IPS-15b (cell line): ENCODE results near the gene IFITM2.
"Not testable (repeated sequence)": the region's sequence is repeated elsewhere in the genome, so short reads cannot be mapped to it uniquely, and the experiment has no call there.

Source experiments
- H3K27me3 ChIP-seq: one replicate; pipeline ENCODE4 v1.6.1; 2013; ENCODE audit warnings: low read length; ENCODE audit not compliant: control insufficient read depth, insufficient read depth
- H3K36me3 ChIP-seq: one replicate; pipeline ENCODE4 v1.6.1; 2013; ENCODE audit warnings: low read length; ENCODE audit not compliant: control insufficient read depth, insufficient read depth
- H3K4me1 ChIP-seq: one replicate; pipeline ENCODE4 v1.6.1; 2013; ENCODE audit warnings: mild to moderate bottlenecking, low read length; ENCODE audit not compliant: control insufficient read depth, insufficient read depth
- H3K4me3 ChIP-seq: one replicate; pipeline ENCODE4 v1.5.1; 2013; ENCODE audit warnings: low read depth, low read length
- H3K9ac ChIP-seq: one replicate; pipeline ENCODE4 v1.6.1; 2013; ENCODE audit warnings: low read depth, mild to moderate bottlenecking, low read length
- H3K9me3 ChIP-seq: one replicate; pipeline ENCODE4 v1.6.1; 2013; ENCODE audit warnings: mild to moderate bottlenecking, low read length; ENCODE audit not compliant: control insufficient read depth, insufficient read depth

IFITM2 gene

DNA sequence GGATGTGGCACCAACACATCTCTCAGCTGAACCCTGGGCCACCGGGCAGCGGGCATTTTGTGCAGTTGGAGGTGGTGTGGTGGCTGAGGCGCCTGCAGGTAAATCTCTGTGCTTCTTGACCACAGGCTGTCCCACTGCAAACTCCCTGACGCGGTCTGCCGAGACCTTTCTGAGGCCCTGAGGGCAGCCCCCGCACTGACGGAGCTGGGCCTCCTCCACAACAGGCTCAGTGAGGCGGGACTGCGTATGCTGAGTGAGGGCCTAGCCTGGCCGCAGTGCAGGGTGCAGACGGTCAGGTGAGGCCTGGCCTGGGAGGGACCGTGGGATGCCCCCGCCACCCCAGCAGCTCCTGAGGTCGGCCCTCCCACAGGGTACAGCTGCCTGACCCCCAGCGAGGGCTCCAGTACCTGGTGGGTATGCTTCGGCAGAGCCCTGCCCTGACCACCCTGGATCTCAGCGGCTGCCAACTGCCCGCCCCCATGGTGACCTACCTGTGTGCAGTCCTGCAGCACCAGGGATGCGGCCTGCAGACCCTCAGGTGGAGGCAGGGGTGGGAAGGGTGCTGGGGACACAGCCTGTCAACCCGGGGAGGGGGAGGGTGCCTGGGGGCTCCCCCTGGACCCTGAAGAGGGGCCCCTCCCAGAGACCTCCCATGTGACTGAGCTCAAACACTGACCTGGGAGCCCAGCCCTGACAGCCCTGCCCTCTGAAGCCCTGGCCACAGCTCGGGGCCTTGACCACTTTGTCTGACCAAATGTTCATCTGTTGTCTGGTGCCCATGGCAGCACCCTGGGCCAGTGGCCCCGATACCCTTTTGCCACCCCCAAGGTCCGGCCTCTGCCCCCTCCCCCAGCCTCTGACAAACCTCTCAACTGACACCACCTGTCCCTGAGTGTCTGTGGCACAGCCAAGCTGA is 23.3 kb upstream of the IFITM2 start:
- no peaks in the 10 kb centered on the region for H3K36me3 ChIP-seq
- H3K27me3 ChIP-seq: peaks cover 52% of the 10 kb centered on the region
- no peaks in the 10 kb centered on the region for H3K4me1 ChIP-seq
- H3K9ac ChIP-seq: no peak overlapping the region
- no peaks in the 10 kb centered on the region for H3K9me3 ChIP-seq
- H3K4me3 ChIP-seq: no peak overlapping the region

DNA sequence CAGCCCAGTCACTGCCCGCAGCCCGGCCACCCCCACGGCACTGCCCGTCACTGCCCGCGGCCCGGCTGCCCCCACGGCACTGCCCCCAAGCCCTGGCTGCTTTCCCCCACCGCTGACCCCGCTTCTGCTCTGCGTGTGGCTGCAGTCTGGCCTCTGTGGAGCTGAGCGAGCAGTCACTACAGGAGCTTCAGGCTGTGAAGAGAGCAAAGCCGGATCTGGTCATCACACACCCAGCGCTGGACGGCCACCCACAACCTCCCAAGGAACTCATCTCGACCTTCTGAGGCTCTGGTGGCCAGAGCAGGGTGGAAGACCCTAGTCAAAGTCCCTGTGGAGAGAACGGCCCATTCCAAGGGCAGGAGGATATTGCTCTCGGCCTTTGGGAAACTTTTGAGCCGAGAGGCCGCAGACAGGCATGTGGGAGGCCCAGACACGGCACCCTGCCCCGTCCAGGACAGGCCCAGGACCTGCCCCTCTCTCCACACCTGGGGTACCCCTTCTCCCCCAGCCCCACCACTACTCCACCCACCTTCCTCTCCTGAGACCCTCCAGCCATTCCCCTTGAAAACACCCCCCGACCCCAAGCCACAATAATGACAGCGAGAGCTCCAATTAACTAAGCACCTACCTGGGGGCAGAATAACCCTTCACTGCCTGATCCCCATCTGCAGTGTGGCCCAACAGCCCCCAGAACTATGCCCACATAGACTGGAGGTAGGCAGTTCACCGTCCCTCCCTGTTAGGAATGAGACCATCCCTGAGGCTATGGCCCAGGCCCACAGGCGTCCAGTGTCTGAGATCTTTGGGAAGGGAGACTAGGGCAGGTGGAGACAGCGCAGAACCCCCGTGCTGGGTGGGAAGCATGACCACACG is 22.4 kb upstream of the IFITM2 start:
- no peaks in the 10 kb centered on the region for H3K9me3 ChIP-seq
- H3K4me1 ChIP-seq: no peaks in the 10 kb centered on the region
- no peak overlapping the region for H3K4me3 ChIP-seq
- peaks cover 43% of the 10 kb centered on the region for H3K27me3 ChIP-seq
- H3K36me3 ChIP-seq: no peaks in the 10 kb centered on the region
- H3K9ac ChIP-seq: no peak overlapping the region

GRCh38 chr11:285894-286220 is 21.8 kb upstream of the IFITM2 start:
- H3K4me3 ChIP-seq: no peak overlapping the region
- H3K9ac ChIP-seq: no peak overlapping the region
- no peaks in the 10 kb centered on the region for H3K9me3 ChIP-seq
- peaks cover 38% of the 10 kb centered on the region for H3K27me3 ChIP-seq
- H3K4me1 ChIP-seq: no peaks in the 10 kb centered on the region
- H3K36me3 ChIP-seq: peaks cover 5% of the 10 kb centered on the region

DNA sequence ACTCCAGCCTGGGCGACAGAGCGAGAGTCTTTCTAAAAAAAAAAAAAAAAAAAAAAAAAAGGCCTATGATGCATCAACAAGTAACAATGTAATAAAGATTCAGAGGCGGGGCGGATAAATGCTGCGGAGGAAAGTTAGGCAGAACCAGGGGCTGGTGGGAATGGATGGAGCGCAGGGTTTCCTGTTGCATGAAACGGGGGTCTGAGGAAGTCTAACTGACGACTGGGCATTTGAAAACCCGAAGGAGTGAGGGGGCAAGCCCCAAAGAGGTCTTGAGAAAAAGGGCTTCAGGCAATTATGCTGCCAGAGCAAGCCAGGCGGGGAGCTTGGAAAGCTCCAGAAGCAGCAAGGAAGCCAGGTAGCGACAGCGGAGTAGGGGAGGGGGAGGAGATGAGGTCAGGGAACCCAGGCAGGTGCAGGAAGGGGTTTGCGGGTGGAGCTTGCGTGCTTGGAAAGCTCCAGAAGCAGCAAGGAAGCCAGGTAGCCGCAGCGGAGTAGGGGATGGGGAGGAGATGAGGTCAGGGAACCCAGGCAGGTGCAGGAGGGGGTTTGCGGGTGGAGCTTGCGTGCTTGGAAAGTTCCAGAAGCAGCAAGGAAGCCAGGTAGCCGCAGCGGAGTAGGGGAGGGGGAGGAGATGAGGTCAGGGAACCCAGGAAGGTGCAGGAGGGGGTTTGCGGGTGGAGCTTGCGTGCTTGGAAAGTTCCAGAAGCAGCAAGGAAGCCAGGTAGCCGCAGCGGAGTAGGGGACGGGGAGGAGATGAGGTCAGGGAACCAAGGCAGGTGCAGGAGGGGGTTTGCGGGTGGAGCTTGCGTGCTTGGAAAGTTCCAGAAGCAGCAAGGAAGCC is 20.4 kb upstream of the IFITM2 start:
- H3K27me3 ChIP-seq: peaks cover 24% of the 10 kb centered on the region

DNA sequence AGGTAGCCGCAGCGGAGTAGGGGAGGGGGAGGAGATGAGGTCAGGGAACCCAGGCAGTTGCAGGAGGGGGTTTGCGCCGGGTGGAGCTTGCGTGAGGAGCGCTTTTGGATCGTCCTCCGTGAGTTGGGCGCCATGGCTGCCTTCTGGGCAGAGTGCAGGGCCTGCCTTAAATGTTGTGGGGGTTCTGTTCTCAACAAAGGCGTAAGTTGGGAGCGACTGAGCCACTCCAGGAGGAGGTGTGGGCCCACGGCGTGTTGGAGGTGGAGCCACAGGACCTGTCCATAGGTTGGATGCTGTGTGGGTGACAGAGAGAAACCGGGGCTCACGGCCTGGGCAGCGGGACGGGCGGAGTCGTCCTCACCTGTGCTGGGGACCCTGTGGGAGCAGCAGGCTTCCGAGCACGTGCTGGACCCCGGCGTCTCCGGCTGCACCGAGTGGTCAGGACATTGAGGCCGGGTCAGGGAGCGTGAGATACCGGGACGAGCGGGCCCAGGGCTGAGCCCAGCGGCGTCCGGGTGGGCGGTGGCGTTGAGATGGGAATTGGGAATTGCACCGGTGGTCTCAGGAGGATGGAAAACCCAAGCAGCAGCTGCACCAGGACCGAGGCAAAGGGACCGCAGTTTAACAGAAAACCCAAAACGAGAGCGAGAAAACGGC is 19.7 kb upstream of the IFITM2 start:
- Histone ChIP-seq H3K9me3 (no peaks in the 10 kb centered on the region), H3K36me3 (peaks cover 23% of the 10 kb centered on the region), H3K9ac (no peak overlapping the region), H3K27me3 (peaks cover 17% of the 10 kb centered on the region), H3K4me3 (peak overlapping the region; percentile 38), H3K4me1 (peaks cover 5% of the 10 kb centered on the region)

More for the DNA sequence above, 20.4 kb upstream of the IFITM2 start:
- peak overlapping the region; percentile 38 for H3K4me3 ChIP-seq
- not testable (repeated sequence) for H3K4me1 ChIP-seq, H3K9me3 ChIP-seq, H3K9ac ChIP-seq
- peaks cover 15% of the 10 kb centered on the region for H3K36me3 ChIP-seq

DNA sequence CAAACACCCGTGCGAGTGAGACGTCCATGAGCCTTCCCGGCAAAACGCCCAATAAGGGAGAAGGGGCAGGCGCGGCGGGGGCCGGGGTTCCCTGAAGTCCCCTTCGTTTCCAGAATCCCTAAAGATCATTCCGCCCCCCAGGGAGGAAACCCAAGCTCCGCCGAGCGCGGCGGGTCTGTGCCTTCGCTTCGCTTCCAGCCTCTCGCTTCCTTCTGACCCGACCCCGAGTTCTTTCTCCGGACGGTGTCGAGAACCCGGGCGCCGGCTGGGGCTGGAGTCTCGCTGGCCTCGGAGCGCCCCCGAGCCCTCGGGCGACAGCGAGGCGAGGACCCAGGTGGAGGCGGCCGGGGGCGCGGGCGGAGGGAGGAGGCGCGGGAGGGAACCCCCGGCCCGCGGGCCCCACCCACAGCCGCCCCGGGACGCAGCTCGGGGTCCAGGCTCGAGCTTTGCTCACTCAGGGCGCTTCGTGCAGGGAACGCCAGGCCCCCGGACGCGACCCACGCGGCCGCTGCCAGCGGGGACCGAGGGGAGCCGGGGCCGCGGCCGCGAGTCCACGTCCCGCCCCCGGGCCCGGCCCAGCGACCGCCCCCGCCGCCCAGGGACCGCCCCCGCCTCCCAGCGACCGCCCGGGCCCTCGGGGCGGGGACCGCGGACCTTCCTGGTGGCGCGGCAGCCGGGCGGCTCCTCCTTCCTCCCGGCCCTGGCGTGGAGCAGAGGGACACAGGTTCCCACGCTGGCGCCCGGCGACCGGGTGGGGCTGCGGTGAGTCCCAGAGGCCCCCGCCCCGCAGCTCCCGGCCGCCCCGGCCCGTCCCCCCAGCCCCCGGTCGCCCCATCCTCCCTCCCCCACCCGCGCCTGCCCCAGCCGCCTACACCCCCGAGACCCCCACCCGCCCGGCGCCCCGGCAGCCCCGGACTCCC is 18.9 kb upstream of the IFITM2 start, which contains the start of gene PGGHG:
Gene PGGHG (plus strand): TSS at position 649 of the 920 bp plus-strand sequence. CDS start 691 bp downstream, outside the sequence.
- Histone ChIP-seq H3K36me3 (peaks cover 30% of the 10 kb centered on the region), H3K27me3 (peaks cover 16% of the 10 kb centered on the region), H3K4me1 (peaks cover 5% of the 10 kb centered on the region), H3K9me3 (no peaks in the 10 kb centered on the region), H3K9ac (no peak within 1 kb of the TSS), H3K4me3 (peak within 1 kb of the TSS; percentile 38)

DNA sequence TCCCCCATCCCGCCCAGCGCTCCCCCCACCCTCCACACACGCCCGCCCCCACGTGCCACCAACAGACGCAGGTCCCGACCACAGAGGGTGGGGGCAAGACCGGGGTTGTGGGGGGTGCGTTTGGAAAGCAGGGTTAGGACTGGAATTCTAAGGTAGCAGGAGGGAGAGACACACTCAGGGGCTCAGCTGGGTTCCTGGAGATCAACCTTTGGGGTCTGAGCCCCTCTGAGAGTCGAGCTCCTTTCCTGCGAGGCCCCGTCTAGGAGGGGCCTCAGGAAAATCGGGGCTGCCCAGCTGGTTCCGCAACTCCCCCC is 18.3 kb upstream of the IFITM2 start:
- H3K36me3 ChIP-seq: peaks cover 36% of the 10 kb centered on the region
- H3K9me3 ChIP-seq: no peaks in the 10 kb centered on the region
- H3K9ac ChIP-seq: no peak overlapping the region
- H3K4me1 ChIP-seq: peaks cover 5% of the 10 kb centered on the region
- peak overlapping the region; percentile 32 for H3K4me3 ChIP-seq
- peaks cover 16% of the 10 kb centered on the region for H3K27me3 ChIP-seq

DNA sequence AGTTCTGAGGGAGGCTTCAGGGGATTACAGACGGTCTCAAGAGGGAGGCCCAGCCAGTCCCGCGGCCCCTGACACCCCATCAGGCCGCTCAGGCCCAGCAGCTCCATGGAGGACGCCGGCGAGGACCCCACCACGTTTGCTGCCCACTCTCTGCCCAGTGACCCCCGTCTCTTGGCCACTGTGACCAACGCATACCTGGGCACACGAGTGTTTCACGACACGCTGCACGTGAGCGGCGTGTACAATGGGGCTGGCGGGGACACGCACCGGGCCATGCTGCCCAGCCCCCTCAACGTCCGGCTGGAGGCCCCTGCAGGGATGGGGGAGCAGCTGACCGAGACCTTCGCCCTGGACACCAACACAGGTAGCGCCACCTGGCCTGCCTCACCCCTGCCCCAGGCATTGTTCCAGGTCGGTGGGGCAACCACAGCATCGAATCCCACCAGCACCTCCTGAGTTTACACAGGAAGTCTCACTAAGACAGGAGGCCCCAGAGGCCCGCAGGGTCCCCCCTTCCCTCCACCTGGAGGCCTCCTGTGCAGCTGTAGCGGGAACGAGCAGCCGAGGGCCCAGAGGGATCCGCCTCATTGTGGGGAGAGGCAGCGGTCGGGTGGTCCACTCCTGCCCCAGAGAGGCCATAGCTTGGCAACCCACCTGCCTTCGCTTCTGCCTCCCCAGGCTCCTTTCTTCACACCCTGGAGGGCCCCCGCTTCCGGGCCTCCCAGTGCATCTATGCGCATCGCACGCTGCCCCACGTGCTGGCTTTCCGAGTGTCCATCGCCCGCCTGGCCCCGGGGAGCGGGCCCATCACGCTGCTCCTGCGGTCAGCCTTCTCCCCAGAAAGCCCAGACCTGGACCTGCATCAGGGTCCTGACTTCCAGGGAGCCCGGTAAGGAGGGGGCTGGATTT is 17.6 kb upstream of the IFITM2 start:
- peak overlapping the region; percentile 32 for H3K4me3 ChIP-seq
- H3K9ac ChIP-seq: no peak overlapping the region
- peaks cover 41% of the 10 kb centered on the region for H3K36me3 ChIP-seq
- peaks cover 16% of the 10 kb centered on the region for H3K27me3 ChIP-seq
- H3K9me3 ChIP-seq: no peaks in the 10 kb centered on the region
- H3K4me1 ChIP-seq: peaks cover 5% of the 10 kb centered on the region

DNA sequence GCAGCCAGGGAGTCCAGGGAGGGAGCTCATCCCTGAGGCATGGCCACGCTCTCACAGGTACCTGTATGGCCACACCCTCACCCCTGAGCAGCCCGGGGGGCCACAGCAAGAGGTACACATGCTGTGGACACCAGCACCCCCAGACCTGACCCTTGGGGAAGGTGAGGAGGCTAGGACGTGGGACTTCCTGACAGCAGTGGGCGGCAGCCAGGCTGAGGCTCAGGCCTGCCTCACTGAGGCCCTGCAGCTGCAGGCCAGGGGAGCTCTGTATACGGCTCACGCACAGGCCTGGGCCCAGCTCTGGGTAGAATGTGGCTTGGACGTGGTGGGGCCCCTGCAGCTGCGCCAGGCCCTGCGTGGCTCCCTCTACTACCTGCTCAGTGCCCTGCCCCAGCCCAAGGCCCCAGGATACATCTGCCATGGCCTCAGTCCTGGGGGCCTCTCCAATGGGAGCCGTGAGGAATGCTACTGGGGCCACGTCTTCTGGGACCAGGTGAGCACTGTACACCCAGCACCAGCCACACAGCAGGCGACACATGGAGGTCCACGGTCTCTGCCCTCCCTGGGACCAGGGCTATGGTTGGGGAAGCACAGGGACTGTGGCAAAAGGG is 16.9 kb upstream of the IFITM2 start:
- Histone ChIP-seq H3K4me3 (no peak overlapping the region), H3K4me1 (peaks cover 5% of the 10 kb centered on the region), H3K9me3 (no peaks in the 10 kb centered on the region), H3K36me3 (peaks cover 48% of the 10 kb centered on the region), H3K27me3 (peaks cover 16% of the 10 kb centered on the region), H3K9ac (peak overlapping the region; percentile 73)
